IPS-18a (cell line): Measurements from ENCODE around the gene SH3PXD2A.
"Not testable (repeated sequence)": the region's sequence is repeated elsewhere in the genome, so short reads cannot be mapped to it uniquely, and the experiment has no call there.

Source experiments
- H3K27ac ChIP-seq: one replicate; pipeline ENCODE4 v1.5.1; 2013; ENCODE audit warnings: low read length
- H3K27me3 ChIP-seq: one replicate; pipeline ENCODE4 v1.6.1; 2013; ENCODE audit warnings: mild to moderate bottlenecking, low read length; ENCODE audit not compliant: control insufficient read depth, insufficient read depth
- H3K36me3 ChIP-seq: one replicate; pipeline ENCODE4 v1.6.1; 2013; ENCODE audit warnings: low read depth, low read length; ENCODE audit not compliant: control insufficient read depth
- H3K4me1 ChIP-seq: one replicate; pipeline ENCODE4 v1.6.1; 2013; ENCODE audit warnings: low read depth, low read length; ENCODE audit not compliant: control insufficient read depth
- H3K4me3 ChIP-seq: one replicate; pipeline ENCODE4 v1.5.1; 2013; ENCODE audit warnings: low read length
- H3K9ac ChIP-seq: one replicate; pipeline ENCODE4 v1.6.1; 2013; ENCODE audit warnings: mild to moderate bottlenecking, low read length, moderate library complexity
- H3K9me3 ChIP-seq: one replicate; pipeline ENCODE4 v1.6.1; 2013; ENCODE audit warnings: low read depth, low read length; ENCODE audit not compliant: control insufficient read depth

SH3PXD2A gene

GRCh38 chr10:103845972-103846371 lies 9.4 kb downstream of the SH3PXD2A start:
- H3K9ac ChIP-seq, result no peak overlapping the region
- H3K36me3 ChIP-seq, result no peaks in the 10 kb centered on the region
- no peaks in the 10 kb centered on the region for H3K27me3 ChIP-seq
- H3K9me3 ChIP-seq, result no peaks in the 10 kb centered on the region
- H3K4me3 ChIP-seq, result no peak overlapping the region
- H3K27ac ChIP-seq, result no peak overlapping the region
- H3K4me1 ChIP-seq, result peaks cover 8% of the 10 kb centered on the region

DNA sequence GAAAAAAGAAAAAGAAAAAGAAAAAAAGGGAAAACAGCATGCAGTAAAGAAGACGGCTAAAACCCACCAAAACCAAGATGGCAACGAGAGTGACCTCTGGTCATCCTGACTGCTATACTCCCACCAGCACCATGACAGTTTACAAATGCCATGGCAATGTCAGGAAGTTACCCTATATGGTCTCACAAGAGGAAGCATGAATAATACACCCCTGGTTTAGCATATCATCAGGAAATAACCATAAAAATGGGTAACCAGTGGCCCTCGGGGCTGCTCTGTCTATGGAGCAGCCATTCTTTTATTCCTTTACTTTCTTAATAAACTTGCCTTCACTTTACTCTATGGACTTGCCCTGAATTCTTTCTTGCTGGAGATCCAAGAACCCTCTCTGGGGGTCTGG lies 10.0 kb downstream of the SH3PXD2A start:
- not testable (repeated sequence) for H3K4me3 ChIP-seq

DNA sequence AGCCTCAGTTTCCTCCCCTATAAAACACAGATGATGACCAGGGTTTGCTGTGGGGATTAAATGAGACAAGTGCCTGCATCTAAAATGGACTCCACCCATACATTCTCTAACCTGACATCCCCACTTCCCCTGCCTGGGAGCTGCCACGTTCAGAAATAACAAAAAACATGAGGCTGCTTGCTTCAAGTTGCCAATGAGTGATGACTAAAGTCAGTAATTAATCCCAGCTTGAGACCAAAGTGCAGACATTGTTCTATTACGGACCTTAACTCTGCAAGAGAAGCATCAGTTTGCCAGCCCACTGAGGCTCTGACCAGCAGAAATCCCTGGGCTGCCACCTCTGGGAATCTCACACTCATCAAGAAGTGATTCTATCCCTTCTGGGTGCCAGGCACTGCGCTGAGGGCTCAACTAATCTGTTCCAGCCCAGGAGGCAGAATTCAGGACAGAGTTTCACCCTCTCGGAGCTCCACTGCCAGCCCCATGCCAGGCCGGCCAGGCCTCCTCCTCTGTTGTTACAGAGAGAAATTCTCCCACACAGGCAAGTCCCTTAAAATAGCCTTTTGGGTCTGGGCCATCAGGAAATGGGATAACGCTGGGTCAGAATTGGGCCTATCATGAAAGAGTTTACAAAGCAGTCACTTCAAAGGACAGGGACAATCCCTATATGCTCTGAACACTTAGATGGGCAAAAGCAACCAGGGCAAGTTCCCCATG lies 11.4 kb downstream of the SH3PXD2A start:
- Histone ChIP-seq H3K27ac (no peak overlapping the region), H3K9ac (no peak overlapping the region), H3K4me1 (peaks cover 27% of the 10 kb centered on the region), H3K36me3 (no peaks in the 10 kb centered on the region), H3K27me3 (no peaks in the 10 kb centered on the region), H3K9me3 (no peaks in the 10 kb centered on the region), H3K4me3 (no peak overlapping the region)

More for the DNA sequence above, 10.0 kb downstream of the SH3PXD2A start:
- not testable (repeated sequence) for H3K9me3 ChIP-seq, H3K9ac ChIP-seq, H3K36me3 ChIP-seq, H3K27me3 ChIP-seq, H3K27ac ChIP-seq
- peaks cover 14% of the 10 kb centered on the region for H3K4me1 ChIP-seq

GRCh38 chr10:103843045-103843444 lies 12.3 kb downstream of the SH3PXD2A start:
- Histone ChIP-seq H3K27me3 (no peaks in the 10 kb centered on the region), H3K9ac (no peak overlapping the region), H3K9me3 (no peaks in the 10 kb centered on the region), H3K27ac (no peak overlapping the region), H3K4me3 (no peak overlapping the region), H3K4me1 (peaks cover 30% of the 10 kb centered on the region), H3K36me3 (no peaks in the 10 kb centered on the region)

DNA sequence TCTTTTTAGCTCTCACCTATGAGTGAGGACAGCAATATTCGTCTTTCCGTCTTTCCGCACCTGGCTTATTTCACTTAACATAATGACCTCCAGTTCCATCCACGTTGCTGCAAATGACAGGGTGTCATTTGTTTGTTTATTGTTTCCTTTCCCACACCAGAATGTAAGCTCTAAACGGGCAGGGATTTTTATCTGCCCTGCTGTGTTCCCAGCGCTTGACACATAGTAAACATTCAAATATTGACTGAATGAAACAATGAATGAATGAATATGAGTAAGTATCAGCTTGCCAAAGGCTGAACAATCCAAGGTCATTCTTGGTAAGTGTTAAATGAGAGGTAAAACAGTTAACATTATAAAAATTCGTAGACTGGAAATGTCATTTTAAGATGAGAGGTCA lies 12.8 kb downstream of the SH3PXD2A start:
- H3K9ac ChIP-seq, result no peak overlapping the region
- no peak overlapping the region for H3K27ac ChIP-seq
- H3K36me3 ChIP-seq, result no peaks in the 10 kb centered on the region
- H3K4me1 ChIP-seq, result peaks cover 30% of the 10 kb centered on the region
- H3K27me3 ChIP-seq, result no peaks in the 10 kb centered on the region
- no peaks in the 10 kb centered on the region for H3K9me3 ChIP-seq
- no peak overlapping the region for H3K4me3 ChIP-seq

GRCh38 chr10:103841519-103841918 lies 13.9 kb downstream of the SH3PXD2A start:
- Histone ChIP-seq H3K27me3 (no peaks in the 10 kb centered on the region), H3K27ac (no peak overlapping the region), H3K4me3 (no peak overlapping the region), H3K9ac (no peak overlapping the region), H3K9me3 (no peaks in the 10 kb centered on the region), H3K4me1 (peaks cover 30% of the 10 kb centered on the region), H3K36me3 (no peaks in the 10 kb centered on the region)

GRCh38 chr10:103840740-103841070 lies 14.7 kb downstream of the SH3PXD2A start:
- no peak overlapping the region for H3K4me3 ChIP-seq
- no peaks in the 10 kb centered on the region for H3K9me3 ChIP-seq
- no peaks in the 10 kb centered on the region for H3K27me3 ChIP-seq
- H3K4me1 ChIP-seq, result peaks cover 29% of the 10 kb centered on the region
- no peak overlapping the region for H3K27ac ChIP-seq
- no peaks in the 10 kb centered on the region for H3K36me3 ChIP-seq
- no peak overlapping the region for H3K9ac ChIP-seq

DNA sequence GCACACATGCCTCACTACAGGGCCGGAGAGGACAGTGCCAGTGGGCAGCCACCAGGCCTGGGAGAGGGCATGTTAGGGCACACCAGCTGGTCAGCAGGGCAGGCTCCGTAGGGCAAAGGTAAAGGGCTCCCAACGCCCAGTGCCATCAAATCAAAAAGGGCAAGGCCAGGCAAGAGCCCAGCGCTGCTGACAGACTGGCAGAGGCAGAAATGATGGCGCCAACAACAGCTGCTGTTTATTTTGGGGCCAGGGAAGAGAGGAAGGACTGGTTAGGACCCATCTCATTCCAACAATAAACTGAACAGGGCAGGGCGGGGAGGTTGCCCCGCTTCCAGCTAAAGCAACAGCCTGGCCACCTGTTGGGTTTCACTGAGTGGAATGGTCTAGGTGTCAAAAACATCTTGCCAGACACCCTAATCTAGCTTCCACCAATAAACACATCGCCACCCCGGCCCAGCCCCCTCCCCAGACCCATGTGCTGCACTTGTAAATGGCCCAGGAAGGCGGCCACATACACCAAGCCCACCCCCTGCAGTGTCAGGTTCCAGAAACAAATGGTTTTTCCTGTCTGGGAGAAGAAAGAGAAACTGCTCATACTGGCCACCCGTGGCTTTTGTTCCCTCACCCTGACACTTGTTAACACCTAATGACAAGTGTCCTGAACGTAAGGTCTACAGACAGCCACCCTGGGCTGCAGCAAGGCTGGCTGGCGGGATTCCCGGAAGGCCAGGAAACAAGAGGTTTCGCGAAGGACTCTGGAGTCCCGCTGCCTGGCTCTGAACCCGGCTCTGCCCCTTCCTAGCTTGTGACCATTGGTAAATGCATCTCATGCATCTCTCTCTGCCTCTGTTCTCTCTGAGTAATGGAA lies 15.3 kb downstream of the SH3PXD2A start:
- no peaks in the 10 kb centered on the region for H3K36me3 ChIP-seq
- H3K4me3 ChIP-seq, result no peak overlapping the region
- no peaks in the 10 kb centered on the region for H3K9me3 ChIP-seq
- H3K4me1 ChIP-seq, result peaks cover 26% of the 10 kb centered on the region
- H3K27me3 ChIP-seq, result no peaks in the 10 kb centered on the region
- H3K27ac ChIP-seq, result no peak overlapping the region
- H3K9ac ChIP-seq, result no peak overlapping the region

DNA sequence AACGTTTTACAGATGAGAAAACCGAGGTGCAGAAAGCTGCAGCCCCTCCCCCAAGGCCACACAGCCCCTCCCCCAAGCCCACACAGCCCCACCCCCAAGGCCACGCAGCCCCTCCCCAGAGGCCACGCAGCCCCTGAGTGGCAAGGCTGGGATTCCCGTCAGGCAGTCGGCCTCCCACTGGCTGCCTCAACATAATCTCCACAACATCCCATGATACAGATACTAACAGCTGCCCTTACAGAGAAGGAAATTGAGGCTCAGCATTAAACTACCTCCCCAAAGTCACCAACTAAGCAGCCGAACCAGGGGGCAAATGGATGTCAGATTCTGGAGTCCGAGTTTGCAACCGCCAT lies 15.9 kb downstream of the SH3PXD2A start:
- Histone ChIP-seq H3K9me3 (no peaks in the 10 kb centered on the region), H3K4me3 (no peak overlapping the region), H3K4me1 (peaks cover 31% of the 10 kb centered on the region), H3K36me3 (no peaks in the 10 kb centered on the region), H3K27me3 (no peaks in the 10 kb centered on the region), H3K27ac (no peak overlapping the region), H3K9ac (no peak overlapping the region)

DNA sequence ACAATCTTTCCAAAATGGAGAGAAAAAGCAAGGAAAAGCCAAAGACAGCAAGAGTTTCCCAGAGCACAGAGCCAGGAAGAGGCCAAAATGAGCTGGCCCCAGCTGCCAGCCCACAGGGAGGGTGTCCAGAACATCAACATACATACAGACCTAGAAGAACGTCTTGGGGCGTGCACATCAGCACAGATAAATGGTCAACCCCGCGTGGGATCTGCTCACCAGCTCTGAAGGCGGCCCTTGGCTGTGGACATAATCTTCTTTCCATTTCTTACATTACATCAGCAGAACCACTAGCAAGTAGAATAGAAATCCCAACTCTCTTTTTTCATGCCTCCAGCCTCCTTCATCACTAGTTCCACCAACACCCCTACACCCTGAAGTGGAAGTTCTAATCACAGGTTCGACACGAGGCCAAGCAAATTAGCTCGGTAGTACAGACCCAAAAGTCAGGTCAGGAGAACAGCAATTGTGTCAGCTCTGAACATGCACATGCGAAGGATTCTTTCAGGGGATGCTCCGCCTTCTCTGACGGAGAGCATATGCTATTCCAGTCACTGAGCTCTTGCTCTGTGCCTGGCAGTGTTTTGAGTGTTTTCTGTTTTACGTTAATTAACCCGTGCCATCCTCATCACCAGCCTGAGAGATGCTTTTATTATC lies 16.4 kb downstream of the SH3PXD2A start:
- H3K9me3 ChIP-seq, result no peaks in the 10 kb centered on the region
- H3K4me1 ChIP-seq, result peaks cover 36% of the 10 kb centered on the region
- H3K27ac ChIP-seq, result no peak overlapping the region
- no peaks in the 10 kb centered on the region for H3K36me3 ChIP-seq
- H3K27me3 ChIP-seq, result no peaks in the 10 kb centered on the region
- H3K4me3 ChIP-seq, result no peak overlapping the region
- H3K9ac ChIP-seq, result no peak overlapping the region

DNA sequence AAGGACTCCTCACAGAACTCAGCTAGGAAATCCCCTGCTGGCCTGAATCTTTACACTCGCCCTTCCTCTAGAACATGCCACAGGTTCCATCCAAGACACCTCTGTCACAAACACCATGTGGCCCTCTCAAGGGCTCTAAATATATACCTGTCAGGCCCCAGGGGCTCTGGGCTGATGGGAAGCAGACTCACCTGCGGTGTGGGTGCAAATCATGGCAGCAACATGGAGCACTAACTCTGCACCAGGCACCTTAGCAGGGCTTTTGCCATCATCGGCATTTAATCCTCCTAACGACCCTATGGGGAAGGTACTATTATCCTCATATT lies 17.3 kb downstream of the SH3PXD2A start:
- Histone ChIP-seq H3K27me3 (no peaks in the 10 kb centered on the region), H3K27ac (no peak overlapping the region), H3K4me3 (no peak overlapping the region), H3K9ac (no peak overlapping the region), H3K4me1 (peaks cover 43% of the 10 kb centered on the region), H3K9me3 (no peaks in the 10 kb centered on the region), H3K36me3 (no peaks in the 10 kb centered on the region)
